Amygdala (tissue), 56 donors: ENCODE measurements around the gene CLCNKB.
"Not testable (repeated sequence)": the region's sequence is repeated elsewhere in the genome, so short reads cannot be mapped to it uniquely, and the experiment has no call there.

ENCODE experiments used
- DNase-seq, 56 donors: peaks; one replicate each; lab custom pipeline; 2025; lab: John Stamatoyannopoulos, UW

Gene CLCNKB

GRCh38 chr1:16014509-16015482 lies 28.8 kb upstream of the CLCNKB start:
- no peak for DNase-seq

GRCh38 chr1:16015491-16015890 lies 28.1 kb upstream of the CLCNKB start:
- no peak for DNase-seq

GRCh38 chr1:16015960-16016901 lies 27.4 kb upstream of the CLCNKB start:
- DNase-seq: peak in 3 of 56 donors; percentile 9 to 38 (median 21)

GRCh38 chr1:16017076-16017460 lies 26.5 kb upstream of the CLCNKB start:
- no peak for DNase-seq

GRCh38 chr1:16017461-16018303 lies 25.9 kb upstream of the CLCNKB start, which contains the start of gene HSPB7:
Gene HSPB7 (minus strand): TSS chr1:16018043. CDS start chr1:16017963, 80 bp downstream.
- peak in 25 of 56 donors; percentile 1 to 70 (median 22) for DNase-seq

GRCh38 chr1:16018308-16018707 lies 25.3 kb upstream of the CLCNKB start:
- no peak for DNase-seq

- DNase-seq: peak in 4 of 56 donors; percentile 21 to 50 (median 26)
Measured at GRCh38 chr1:16018749-16019643, 24.6 kb upstream of the CLCNKB start.

GRCh38 chr1:16019644-16020277 lies 23.8 kb upstream of the CLCNKB start:
- peak in 15 of 56 donors; percentile 3 to 61 (median 36) for DNase-seq

GRCh38 chr1:16020325-16020724 lies 23.3 kb upstream of the CLCNKB start:
- DNase-seq: no peak

GRCh38 chr1:16020878-16021277 lies 22.7 kb upstream of the CLCNKB start:
- not testable (repeated sequence) for DNase-seq

GRCh38 chr1:16021681-16022080 lies 21.9 kb upstream of the CLCNKB start, which contains the start of gene CLCNKA:
Gene CLCNKA (plus strand): TSS chr1:16022036. CDS start chr1:16022620, 584 bp downstream.
- DNase-seq: no peak

GRCh38 chr1:16022393-16022792 lies 21.2 kb upstream of the CLCNKB start:
- no peak for DNase-seq

GRCh38 chr1:16023050-16023653 lies 20.4 kb upstream of the CLCNKB start:
- no peak for DNase-seq

- DNase-seq: not testable (repeated sequence)
Measured at GRCh38 chr1:16026302-16026701, 17.3 kb upstream of the CLCNKB start.

GRCh38 chr1:16026723-16027484 lies 16.7 kb upstream of the CLCNKB start:
- no peak for DNase-seq

GRCh38 chr1:16028237-16029002 lies 15.2 kb upstream of the CLCNKB start:
- no peak for DNase-seq

GRCh38 chr1:16029003-16029268 lies 14.6 kb upstream of the CLCNKB start:
- DNase-seq: not testable (repeated sequence)
